ENCODE results near the gene CEP112.
"Not testable (repeated sequence)": the region's sequence is repeated elsewhere in the genome, so short reads cannot be mapped to it uniquely, and the experiment has no call there.

CEP112 gene

GRCh38 chr17:65712383-65713267, 479.3 kb downstream of the CEP112 start:
- DNase-seq = no peak

- DNase-seq = no peak
These were observed 480.2 kb downstream of the CEP112 start for GRCh38 chr17:65711671-65712276.

GRCh38 chr17:65707780-65708179, 484.2 kb downstream of the CEP112 start:
- no peak for DNase-seq

GRCh38 chr17:65704731-65705130, 487.2 kb downstream of the CEP112 start:
- no peak for DNase-seq

- no peak for DNase-seq
These were observed 488.0 kb downstream of the CEP112 start for GRCh38 chr17:65703891-65704290.

- DNase-seq = no peak
These were observed 492.5 kb downstream of the CEP112 start for GRCh38 chr17:65699459-65699858.

- no peak for DNase-seq
These were observed 493.4 kb downstream of the CEP112 start for GRCh38 chr17:65698381-65699061.

GRCh38 chr17:65697661-65698060, 494.3 kb downstream of the CEP112 start:
- no peak for DNase-seq

GRCh38 chr17:65696739-65697394, 495.1 kb downstream of the CEP112 start:
- DNase-seq = no peak

- no peak for DNase-seq
These were observed 497.3 kb downstream of the CEP112 start for GRCh38 chr17:65694601-65695000.

- no peak for DNase-seq
These were observed 501.2 kb downstream of the CEP112 start for GRCh38 chr17:65690626-65691310.

- DNase-seq = no peak
These were observed 503.6 kb downstream of the CEP112 start for GRCh38 chr17:65688307-65688706.

GRCh38 chr17:65685110-65685509, 506.8 kb downstream of the CEP112 start:
- DNase-seq = no peak

- no peak for DNase-seq
These were observed 507.3 kb downstream of the CEP112 start for GRCh38 chr17:65684631-65685030.

- DNase-seq = no peak
These were observed 508.5 kb downstream of the CEP112 start for GRCh38 chr17:65683428-65683827.

- DNase-seq = not testable (repeated sequence)
These were observed 510.2 kb downstream of the CEP112 start for GRCh38 chr17:65681763-65682162.

- DNase-seq = no peak
These were observed 512.6 kb downstream of the CEP112 start for GRCh38 chr17:65679165-65679845.

GRCh38 chr17:65678546-65678945, 513.4 kb downstream of the CEP112 start:
- no peak for DNase-seq

GRCh38 chr17:65677932-65678331, 514.0 kb downstream of the CEP112 start:
- DNase-seq = no peak

- DNase-seq = no peak
These were observed 517.5 kb downstream of the CEP112 start for GRCh38 chr17:65674246-65675045.
